CD14-positive monocyte (primary cell): ENCODE results near the gene CDS1. TPM values are rescaled to one million over a fixed set of nuclear protein-coding genes. Genes with fewer than 3 reads are reported as not detected.

Experiments
- DNase-seq, 3 donors: peaks; one replicate each; pipeline ENCODE4 v3.0.0-alpha.2; 2011 to 2022
- H2AFZ ChIP-seq: 2 replicates; pipeline ENCODE4 v1.6.0; 2012; ENCODE audit warnings: mild to moderate bottlenecking, low read depth, low read length, inconsistent platforms; ENCODE audit not compliant: insufficient read depth, poor library complexity, severe bottlenecking
- H3K27ac ChIP-seq, 2 donors: 1 replicate in 1 of 2; 2 replicates in 1 of 2; pipeline ENCODE4 v1.5.1; 2012 to 2013; ENCODE audit warnings: low read length in 2 of 2, control low read depth in 1 of 2, inconsistent platforms in 1 of 2, low read depth in 1 of 2, mild to moderate bottlenecking in 1 of 2
- H3K27me3 ChIP-seq, 2 donors: one replicate each; pipeline versions ENCODE4 v1.6.0 to v1.6.1; 2011 to 2013; ENCODE audit warnings: low read length in 2 of 2; ENCODE audit not compliant: control insufficient read depth in 2 of 2, insufficient read depth in 2 of 2
- H3K36me3 ChIP-seq, 2 donors: replicated peaks in 1 of 2; 1 replicate in 1 of 2; 2 replicates in 1 of 2; pipeline versions ENCODE4 v1.5.1 to v1.6.1; 2012 to 2013; ENCODE audit warnings: low read length in 2 of 2, control low read depth in 1 of 2, inconsistent platforms in 1 of 2, mild to moderate bottlenecking in 1 of 2; ENCODE audit not compliant: insufficient read depth in 2 of 2, control insufficient read depth in 1 of 2
- H3K4me1 ChIP-seq, 2 donors: 1 replicate in 1 of 2; 2 replicates in 1 of 2; pipeline versions ENCODE4 v1.5.1 to v1.6.1; 2012 to 2013; ENCODE audit warnings: low read length in 2 of 2, control low read depth in 1 of 2, inconsistent platforms in 1 of 2, mild to moderate bottlenecking in 1 of 2, moderate library complexity in 1 of 2; ENCODE audit not compliant: insufficient read depth in 2 of 2, control insufficient read depth in 1 of 2
- H3K4me2 ChIP-seq: replicated peaks from 2 replicates; pipeline ENCODE3; 2012; ENCODE audit warnings: low read length, moderate library complexity, mild to moderate bottlenecking; ENCODE audit not compliant: poor library complexity, severe bottlenecking; ENCODE audit errors: extremely low read depth
- H3K4me3 ChIP-seq, 3 experiments: fragments of 200-600 bp in 1 of 3; sonication (generic) in 1 of 3; replicated peaks in 1 of 3; 1 replicate in 2 of 3; 2 replicates in 1 of 3; pipeline ENCODE4 v1.5.1; 2011 to 2013; ENCODE audit warnings: low read length in 3 of 3, mild to moderate bottlenecking in 3 of 3, control low read depth in 2 of 3, low read depth in 2 of 3, inconsistent platforms in 1 of 3, moderate library complexity in 1 of 3
- H3K79me2 ChIP-seq: 2 replicates; pipeline ENCODE4 v1.6.0; 2012; ENCODE audit warnings: mild to moderate bottlenecking, control low read depth, inconsistent platforms, low read length, moderate library complexity; ENCODE audit not compliant: insufficient read depth
- H3K9ac ChIP-seq: 2 replicates; pipeline ENCODE4 v1.6.0; 2017; ENCODE audit warnings: low read length, mild to moderate bottlenecking; ENCODE audit not compliant: insufficient read depth, poor library complexity, severe bottlenecking
- H3K9me3 ChIP-seq, 2 donors: replicated peaks in 1 of 2; 1 replicate in 1 of 2; 2 replicates in 1 of 2; pipeline versions ENCODE4 v1.5.1 to v1.6.1; 2012 to 2013; ENCODE audit warnings: low read length in 2 of 2, control low read depth in 1 of 2; ENCODE audit not compliant: control insufficient read depth in 1 of 2, insufficient read depth in 1 of 2
- H4K20me1 ChIP-seq: 2 replicates; pipeline ENCODE4 v1.6.0; 2012; ENCODE audit warnings: mild to moderate bottlenecking, low read length, control low read depth, moderate library complexity; ENCODE audit not compliant: insufficient read depth
- H3K27ac Mint-ChIP-seq, 7 donors: one replicate each; pipeline ENCODE4 v1.8.0; 2020; ENCODE audit warnings: mild to moderate bottlenecking in 7 of 7, mixed read lengths in 7 of 7, moderate library complexity in 6 of 7, inconsistent platforms in 2 of 7
- H3K27me3 Mint-ChIP-seq, 3 donors: one replicate each; pipeline ENCODE4 v1.8.0; 2021 to 2022; ENCODE audit warnings: low read depth in 3 of 3, mild to moderate bottlenecking in 3 of 3, mixed read lengths in 3 of 3, moderate library complexity in 3 of 3, inconsistent platforms in 1 of 3
- H3K36me3 Mint-ChIP-seq, 2 donors: one replicate each; pipeline ENCODE4 v1.8.0; 2020; ENCODE audit warnings: mixed read lengths in 2 of 2, inconsistent platforms in 1 of 2, mild to moderate bottlenecking in 1 of 2
- H3K4me1 Mint-ChIP-seq: one replicate; pipeline ENCODE4 v1.8.0; 2020; ENCODE audit warnings: mild to moderate bottlenecking, mixed read lengths
- H3K4me3 Mint-ChIP-seq, 2 donors: one replicate each; pipeline ENCODE4 v1.8.0; 2020; ENCODE audit warnings: mild to moderate bottlenecking in 2 of 2, mixed read lengths in 2 of 2, moderate library complexity in 1 of 2
- H3K9me3 Mint-ChIP-seq, 7 donors: one replicate each; pipeline ENCODE4 v1.8.0; 2020 to 2022; ENCODE audit warnings: mixed read lengths in 7 of 7, mild to moderate bottlenecking in 6 of 7, moderate library complexity in 6 of 7, inconsistent platforms in 2 of 7
- WGBS: methylation state at CpG from one replicate; pipeline ENCODE4 v1.1.5; 2013; ENCODE audit warnings: missing lambda C conversion rate; ENCODE audit not compliant: insufficient coverage; 5-methylcytosine and 5-hydroxymethylcytosine counted together
- intact Hi-C, 2 donors: fragments of 100-400 bp; cut with micrococcal nuclease; formaldehyde crosslinking; loops; one replicate each; pipeline versions ENCODE4 v1.15.0 to v1.15.1; 2023
- polyA plus RNA-seq, 3 donors: library from polyadenylated mRNA; depleted of rRNA in 1 of 3; unstranded in 2 of 3; stranded (reverse) in 1 of 3; fragments of 300-500 nt in 2 of 3; fragments of >200 nt in 1 of 3; fragmentation: Illumina TruSeq in 2 of 3; gene quantifications; 1 replicate in 2 of 3; 2 replicates in 1 of 3; pipeline ENCODE4 v1.2.3, GENCODE V29; 2012 to 2021
- TF ChIP-seq, protein P1 (sequence below): fragments of 200-600 bp; IDR thresholded peaks from one replicate; pipeline ENCODE4 v1.8.0; 2022; ENCODE audit warnings: antibody characterized with exemption, mild to moderate bottlenecking

The CDS1 gene
- polyA plus RNA-seq, 3 donors, result 0.12 to 0.15 (median 0.13) TPM

DNA sequence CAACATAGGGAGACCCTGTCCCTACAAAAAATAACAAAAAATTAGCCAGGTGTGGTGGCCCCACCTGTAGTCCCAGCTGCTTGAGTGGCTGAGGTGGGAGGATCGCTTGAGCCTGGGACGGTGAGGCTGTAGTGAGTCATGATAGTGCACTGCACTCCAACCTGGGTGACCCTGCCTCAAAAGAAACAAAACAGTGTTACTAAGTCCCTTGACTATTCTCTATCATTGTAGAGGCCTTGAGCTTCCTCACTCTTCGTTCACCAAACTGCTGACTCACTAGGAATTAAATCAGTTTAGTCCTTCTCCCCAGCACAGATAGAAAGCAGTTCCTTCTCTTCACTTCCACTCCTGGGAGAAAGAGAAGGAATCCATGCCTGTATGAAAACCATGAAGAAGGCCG lies 14.5 kb downstream of the CDS1 start:
- H3K27ac Mint-ChIP-seq, result no peak overlapping the region

GRCh38 chr4:84606645-84607044 lies 23.7 kb downstream of the CDS1 start:
- WGBS, result no CpG with 5 or more reads among the region's 1 CpG
- Histone ChIP-seq H3K4me3 (no peak overlapping the region), H2AFZ (no peak overlapping the region), H3K9me3 (no peaks in the 10 kb centered on the region), H3K9ac (no peak overlapping the region), H3K4me2 (no peak overlapping the region), H3K79me2 (no peaks in the 10 kb centered on the region), H3K4me1 (peaks cover 0 to 5% of the 10 kb centered on the region in 2 donors), H3K36me3 (peaks cover 0 to 9% of the 10 kb centered on the region in 2 donors), H4K20me1 (no peaks in the 10 kb centered on the region), H3K27me3 (peaks cover 0 to 2% of the 10 kb centered on the region in 2 donors), H3K27ac (no peak overlapping the region)
- Mint-ChIP-seq H3K36me3 (peaks cover 5 to 9% of the 10 kb centered on the region in 2 donors), H3K4me3 (no peak overlapping the region), H3K4me1 (peaks cover 5% of the 10 kb centered on the region), H3K9me3 (peaks cover 0 to 11% (median 2%) of the 10 kb centered on the region in 7 donors), H3K27me3 (peaks cover 2 to 5% (median 3%) of the 10 kb centered on the region in 3 donors), H3K27ac (no peak overlapping the region)
- TF ChIP-seq, protein P1, sequence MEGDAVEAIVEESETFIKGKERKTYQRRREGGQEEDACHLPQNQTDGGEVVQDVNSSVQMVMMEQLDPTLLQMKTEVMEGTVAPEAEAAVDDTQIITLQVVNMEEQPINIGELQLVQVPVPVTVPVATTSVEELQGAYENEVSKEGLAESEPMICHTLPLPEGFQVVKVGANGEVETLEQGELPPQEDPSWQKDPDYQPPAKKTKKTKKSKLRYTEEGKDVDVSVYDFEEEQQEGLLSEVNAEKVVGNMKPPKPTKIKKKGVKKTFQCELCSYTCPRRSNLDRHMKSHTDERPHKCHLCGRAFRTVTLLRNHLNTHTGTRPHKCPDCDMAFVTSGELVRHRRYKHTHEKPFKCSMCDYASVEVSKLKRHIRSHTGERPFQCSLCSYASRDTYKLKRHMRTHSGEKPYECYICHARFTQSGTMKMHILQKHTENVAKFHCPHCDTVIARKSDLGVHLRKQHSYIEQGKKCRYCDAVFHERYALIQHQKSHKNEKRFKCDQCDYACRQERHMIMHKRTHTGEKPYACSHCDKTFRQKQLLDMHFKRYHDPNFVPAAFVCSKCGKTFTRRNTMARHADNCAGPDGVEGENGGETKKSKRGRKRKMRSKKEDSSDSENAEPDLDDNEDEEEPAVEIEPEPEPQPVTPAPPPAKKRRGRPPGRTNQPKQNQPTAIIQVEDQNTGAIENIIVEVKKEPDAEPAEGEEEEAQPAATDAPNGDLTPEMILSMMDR, result no peak
- intact Hi-C loops, result no loop called here
- DNase-seq, result no peak

More for the DNA sequence above, 14.5 kb downstream of the CDS1 start:
- Mint-ChIP-seq H3K4me3 (no peak overlapping the region), H3K27me3 (peaks cover 7 to 21% (median 13%) of the 10 kb centered on the region in 3 donors), H3K9me3 (peaks cover 0 to 6% (median 0%) of the 10 kb centered on the region in 7 donors), H3K4me1 (peaks cover 6% of the 10 kb centered on the region), H3K36me3 (no peaks in the 10 kb centered on the region)
- no peak for DNase-seq
- Histone ChIP-seq H3K27ac (no peak overlapping the region), H3K36me3 (no peaks in the 10 kb centered on the region), H3K79me2 (no peaks in the 10 kb centered on the region), H3K9me3 (no peaks in the 10 kb centered on the region), H3K4me2 (no peak overlapping the region), H3K4me1 (no peaks in the 10 kb centered on the region), H2AFZ (no peak overlapping the region), H3K27me3 (peaks cover 0 to 4% of the 10 kb centered on the region in 2 donors), H4K20me1 (no peaks in the 10 kb centered on the region), H3K9ac (no peak overlapping the region), H3K4me3 (no peak overlapping the region)
- intact Hi-C loops, result no loop called here
- TF ChIP-seq, protein P1, result no peak
- WGBS, result 57% methylated on average over 2 of the region's 4 CpGs
